ENCODE data around the gene RIPK4. TPM values are rescaled to one million over a fixed set of nuclear protein-coding genes. Genes with fewer than 3 reads are reported as not detected.

Gene RIPK4
- 51.1 TPM for total RNA-seq

GRCh38 chr21:41766883-41767605 lies at the start of gene RIPK4:
TSS of gene RIPK4 (minus strand) at chr21:41767052. CDS start at chr21:41767041, 11 bp downstream.
- peak; percentile 85 for ATAC-seq

GRCh38 chr21:41815652-41816582 lies 49.1 kb upstream of the RIPK4 start:
- peak; percentile 8 for ATAC-seq

- ATAC-seq, result no peak
Measured at GRCh38 chr21:41813226-41813625, 46.4 kb upstream of the RIPK4 start.

GRCh38 chr21:41812679-41813078 lies 45.8 kb upstream of the RIPK4 start:
- no peak for ATAC-seq

GRCh38 chr21:41810597-41810932 lies 43.7 kb upstream of the RIPK4 start:
- ATAC-seq, result no peak

DNA sequence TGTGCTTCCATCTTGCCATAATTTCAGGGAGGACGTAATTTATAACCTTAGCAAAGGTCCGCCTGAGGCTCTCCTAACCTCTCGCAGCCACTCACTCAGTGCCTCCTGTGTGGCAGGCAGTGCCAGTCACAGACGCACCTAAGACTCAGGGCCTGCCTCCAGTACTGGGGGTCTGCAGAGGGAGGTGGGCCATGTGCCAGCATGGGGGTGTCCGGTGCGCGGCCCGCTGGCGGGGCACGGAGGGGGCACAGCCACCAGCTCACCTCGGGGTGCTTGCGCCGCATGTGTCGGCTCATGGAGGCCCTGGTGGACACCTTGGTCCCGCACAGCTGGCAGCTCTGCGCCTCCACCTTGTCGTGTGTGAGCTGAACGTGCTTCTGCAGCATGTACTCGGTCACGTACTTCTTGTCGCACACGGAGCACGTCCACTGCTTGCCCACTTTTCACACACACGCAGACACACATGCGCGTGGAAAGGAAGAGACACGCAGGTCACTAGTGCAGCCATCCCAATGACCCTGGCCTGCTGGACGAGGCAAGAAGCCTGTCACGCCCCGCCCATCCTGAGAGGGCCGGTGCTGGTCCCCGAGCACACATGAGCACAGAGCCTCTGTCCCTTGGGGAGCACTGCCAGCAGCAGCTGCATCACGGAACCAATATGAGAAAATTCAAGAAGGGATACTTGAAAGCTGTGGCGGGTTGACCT lies 43.2 kb upstream of the RIPK4 start:
- ATAC-seq, result peak; percentile 35

DNA sequence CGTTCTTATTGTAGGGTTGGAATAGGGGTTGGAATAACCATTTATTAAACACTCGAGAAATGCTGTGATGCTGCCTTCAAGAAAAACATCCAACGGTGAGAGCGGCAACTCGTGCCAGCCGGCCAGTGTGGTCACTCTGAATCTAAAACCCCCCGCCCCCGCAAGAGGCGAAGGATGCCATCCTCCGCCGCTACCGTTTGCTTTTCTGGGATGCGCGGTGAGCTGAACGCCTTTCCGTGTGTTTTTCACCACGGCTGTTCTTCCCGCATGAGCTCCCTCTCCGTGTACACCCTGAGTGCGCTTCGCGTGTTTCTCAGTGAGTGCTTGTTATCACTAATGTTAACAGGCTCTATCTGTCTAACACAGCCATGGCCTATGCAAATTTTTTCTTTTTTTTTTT lies 42.0 kb upstream of the RIPK4 start:
- ATAC-seq, result no peak

GRCh38 chr21:41808094-41808493 lies 41.2 kb upstream of the RIPK4 start:
- ATAC-seq, result no peak

DNA sequence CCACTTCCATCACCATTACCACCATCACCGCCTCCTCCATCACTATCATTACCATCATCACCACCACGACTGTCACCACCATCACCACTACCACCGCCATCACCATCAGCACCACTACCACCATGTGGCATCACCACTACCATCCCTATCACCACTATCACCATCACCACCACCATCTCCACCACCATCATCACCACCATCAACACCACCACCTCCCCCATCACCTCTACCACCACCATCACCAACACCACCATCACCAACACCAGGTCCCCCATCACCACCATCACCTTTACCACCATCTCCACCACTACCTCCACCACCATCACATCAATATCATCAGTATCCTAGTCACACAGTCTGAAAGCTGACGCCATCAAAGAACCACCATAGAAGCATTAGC lies 39.9 kb upstream of the RIPK4 start:
- no peak for ATAC-seq

GRCh38 chr21:41805643-41806042 lies 38.8 kb upstream of the RIPK4 start:
- ATAC-seq, result no peak

GRCh38 chr21:41805038-41805437 lies 38.2 kb upstream of the RIPK4 start:
- no peak for ATAC-seq

- no peak for ATAC-seq
Measured at GRCh38 chr21:41804381-41804780, 37.5 kb upstream of the RIPK4 start.

GRCh38 chr21:41803316-41803715 lies 36.5 kb upstream of the RIPK4 start:
- peak; percentile 32 for ATAC-seq

GRCh38 chr21:41802684-41803083 lies 35.8 kb upstream of the RIPK4 start:
- no peak for ATAC-seq

DNA sequence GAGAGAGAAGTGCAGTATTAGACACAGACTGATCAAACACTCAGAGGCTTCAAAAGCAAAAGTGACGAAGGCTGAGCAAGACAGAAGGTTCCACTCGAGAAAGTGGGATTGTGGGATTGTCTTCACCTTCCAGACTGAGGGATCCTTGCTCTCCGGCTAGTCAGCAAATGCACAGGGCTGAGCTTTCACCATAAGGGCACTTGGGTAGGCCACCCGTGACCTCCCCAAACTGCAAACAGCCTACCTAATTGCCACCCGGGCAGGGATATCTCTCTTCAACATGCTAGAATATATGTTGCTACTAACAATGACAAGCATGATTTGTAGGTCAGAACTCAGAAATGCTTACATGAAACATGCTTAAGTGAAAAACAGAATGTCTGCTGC lies 35.3 kb upstream of the RIPK4 start:
- ATAC-seq, result no peak

- no peak for ATAC-seq
Measured at GRCh38 chr21:41801321-41802197, 34.7 kb upstream of the RIPK4 start.

- ATAC-seq, result no peak
Measured at GRCh38 chr21:41800425-41801320, 33.8 kb upstream of the RIPK4 start.

DNA sequence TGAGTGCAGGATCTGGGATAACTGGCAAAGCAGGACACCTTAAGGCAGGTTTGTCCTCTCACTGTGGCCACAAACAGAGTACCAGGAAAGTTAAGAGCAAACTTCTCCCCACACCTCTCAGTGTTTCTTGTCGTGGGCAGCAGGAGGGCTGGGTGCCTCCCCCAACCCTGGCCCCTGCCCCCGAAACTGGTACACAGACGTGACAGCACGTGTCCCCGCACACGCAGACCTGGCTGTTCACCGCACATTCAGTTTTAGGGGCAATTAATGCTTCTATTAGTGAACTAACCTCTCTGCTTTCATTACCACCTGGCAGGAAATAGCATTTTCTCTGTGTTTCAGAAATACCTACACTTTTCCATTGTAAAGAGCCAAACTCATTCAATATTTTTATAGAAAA lies 32.9 kb upstream of the RIPK4 start:
- no peak for ATAC-seq

DNA sequence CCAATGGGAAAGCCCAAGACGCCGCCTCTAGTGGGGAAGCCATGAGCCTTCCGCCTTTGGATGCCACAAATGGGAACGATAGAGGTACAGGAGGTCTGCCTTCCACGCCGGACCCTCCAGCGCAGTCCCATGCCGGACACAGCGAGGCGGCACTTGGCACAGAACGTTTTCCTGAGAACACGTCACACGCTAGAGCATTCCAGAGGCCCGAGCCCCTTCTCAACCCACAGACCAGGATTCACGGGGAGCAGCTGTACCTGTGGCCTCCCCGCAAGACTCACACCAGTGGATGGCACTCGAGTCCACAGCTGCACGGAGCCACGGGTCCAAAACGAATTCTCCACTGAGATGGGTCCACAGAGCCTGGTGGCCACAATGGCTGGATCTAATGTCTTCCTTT lies 31.5 kb upstream of the RIPK4 start:
- no peak for ATAC-seq

GRCh38 chr21:41796476-41797080 lies 29.7 kb upstream of the RIPK4 start:
- ATAC-seq, result no peak

DNA sequence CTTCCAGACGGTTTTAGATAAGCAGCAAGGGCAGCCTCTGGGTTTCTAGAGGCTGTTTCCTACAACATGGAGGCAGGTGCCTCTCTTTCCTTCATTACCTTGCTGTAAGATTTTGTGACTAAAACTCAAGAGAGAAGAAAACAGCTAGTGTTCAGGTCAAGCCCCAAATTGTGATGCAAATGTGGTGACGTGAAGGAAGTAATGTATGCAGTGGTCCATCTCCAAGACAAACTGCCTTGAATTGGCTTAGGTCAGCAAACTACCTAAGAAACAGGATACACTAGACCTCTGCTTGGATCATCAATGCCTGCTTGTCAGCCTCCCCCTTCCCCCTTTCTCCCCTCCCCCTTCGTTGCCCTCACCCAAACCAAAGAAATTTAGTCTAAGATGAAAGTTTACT lies 28.9 kb upstream of the RIPK4 start:
- no peak for ATAC-seq

All from esophagus mucosa (tissue), 1 donor.